ENCODE measurements around the gene CACNB4.

The CACNB4 gene

GRCh38 chr2:151786077-151786476, 312.8 kb downstream of the CACNB4 start:
- DNase-seq (ENCODE audit: low read depth in 2 of 2), result no peak

- no peak for DNase-seq (ENCODE audit: low read depth in 2 of 2)
These were observed 315.7 kb downstream of the CACNB4 start for GRCh38 chr2:151783133-151783520.
